Measurements from ENCODE around the gene LY6G6C.

Gene LY6G6C

DNA sequence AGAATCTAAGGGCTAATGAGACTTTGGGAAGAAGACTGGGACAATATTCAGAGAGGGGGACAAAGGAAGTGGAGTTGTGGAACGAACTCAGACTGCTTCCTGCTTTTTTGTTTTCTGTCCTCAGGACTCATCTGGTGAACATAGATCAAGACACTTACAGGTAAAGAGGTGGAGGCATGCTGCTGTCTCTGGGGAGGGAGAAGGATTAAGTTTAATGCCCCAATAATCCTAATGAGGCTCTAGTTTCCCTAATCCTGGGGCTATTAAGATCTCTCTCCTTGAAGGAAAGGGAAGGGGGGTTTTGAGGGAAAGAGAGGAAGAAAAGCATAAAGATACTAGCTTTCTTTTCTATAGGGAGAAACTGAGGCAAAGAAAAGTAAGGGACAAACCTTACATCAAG is 22.9 kb upstream of the LY6G6C start:
- DNase-seq (ENCODE audit: low read depth), result no peak
- no peak overlapping the region for H3K4me3 ChIP-seq (ENCODE audit: control insufficient read depth, low read depth, low read length)
- TF ChIP-seq, protein P1, sequence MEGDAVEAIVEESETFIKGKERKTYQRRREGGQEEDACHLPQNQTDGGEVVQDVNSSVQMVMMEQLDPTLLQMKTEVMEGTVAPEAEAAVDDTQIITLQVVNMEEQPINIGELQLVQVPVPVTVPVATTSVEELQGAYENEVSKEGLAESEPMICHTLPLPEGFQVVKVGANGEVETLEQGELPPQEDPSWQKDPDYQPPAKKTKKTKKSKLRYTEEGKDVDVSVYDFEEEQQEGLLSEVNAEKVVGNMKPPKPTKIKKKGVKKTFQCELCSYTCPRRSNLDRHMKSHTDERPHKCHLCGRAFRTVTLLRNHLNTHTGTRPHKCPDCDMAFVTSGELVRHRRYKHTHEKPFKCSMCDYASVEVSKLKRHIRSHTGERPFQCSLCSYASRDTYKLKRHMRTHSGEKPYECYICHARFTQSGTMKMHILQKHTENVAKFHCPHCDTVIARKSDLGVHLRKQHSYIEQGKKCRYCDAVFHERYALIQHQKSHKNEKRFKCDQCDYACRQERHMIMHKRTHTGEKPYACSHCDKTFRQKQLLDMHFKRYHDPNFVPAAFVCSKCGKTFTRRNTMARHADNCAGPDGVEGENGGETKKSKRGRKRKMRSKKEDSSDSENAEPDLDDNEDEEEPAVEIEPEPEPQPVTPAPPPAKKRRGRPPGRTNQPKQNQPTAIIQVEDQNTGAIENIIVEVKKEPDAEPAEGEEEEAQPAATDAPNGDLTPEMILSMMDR (IDR thresholded peaks at IDR 0.05; ENCODE audit: control insufficient read depth, insufficient read depth, low read depth, low read length, missing control alignments), result no peak

DNA sequence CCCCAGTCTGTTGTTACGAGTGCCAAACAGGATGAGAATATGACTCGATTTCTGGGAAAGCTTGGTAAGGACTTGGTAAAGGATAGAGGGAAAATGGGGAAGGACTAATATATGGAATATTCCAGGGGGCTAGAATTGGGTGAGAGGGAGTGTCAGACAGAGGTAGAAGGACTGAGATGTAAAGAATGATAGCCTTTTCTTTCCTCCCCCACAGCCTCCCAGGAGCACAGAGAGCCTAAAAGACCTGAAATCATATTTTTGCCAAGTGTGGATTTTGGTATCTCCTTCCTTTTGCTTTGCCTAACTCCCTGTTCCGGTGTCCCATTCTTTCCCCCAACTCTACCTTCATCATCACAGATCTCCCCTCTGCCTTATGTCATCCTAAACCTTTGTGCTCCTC is 21.3 kb upstream of the LY6G6C start:
- TF ChIP-seq, protein P1 (IDR thresholded peaks at IDR 0.05; ENCODE audit: control insufficient read depth, insufficient read depth, low read depth, low read length, missing control alignments), result no peak
- H3K4me3 ChIP-seq (ENCODE audit: control insufficient read depth, low read depth, low read length), result no peak overlapping the region
- no peak for DNase-seq (ENCODE audit: low read depth)

DNA sequence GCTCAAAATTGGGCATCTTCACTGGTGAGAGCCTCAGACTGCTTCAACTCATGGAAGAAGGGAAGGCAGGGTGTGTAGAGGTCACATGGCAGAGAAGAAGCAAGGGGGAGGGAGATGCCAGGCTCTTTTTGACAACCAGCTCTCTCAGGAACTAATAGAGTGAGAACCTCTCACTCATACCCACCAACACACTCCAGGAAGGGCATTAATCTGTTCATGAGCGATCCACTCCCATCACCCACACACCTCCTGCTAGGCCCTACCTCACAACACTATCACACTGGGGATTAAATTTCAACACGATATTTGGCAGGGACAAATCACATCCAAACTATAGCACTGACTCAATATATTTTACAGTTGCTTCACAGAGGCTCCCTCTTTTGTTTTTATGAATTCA is 20.3 kb upstream of the LY6G6C start:
- DNase-seq (ENCODE audit: low read depth), result no peak
- TF ChIP-seq, protein P1 (IDR thresholded peaks at IDR 0.05; ENCODE audit: control insufficient read depth, insufficient read depth, low read depth, low read length, missing control alignments), result no peak
- H3K4me3 ChIP-seq (ENCODE audit: control insufficient read depth, low read depth, low read length), result no peak overlapping the region

DNA sequence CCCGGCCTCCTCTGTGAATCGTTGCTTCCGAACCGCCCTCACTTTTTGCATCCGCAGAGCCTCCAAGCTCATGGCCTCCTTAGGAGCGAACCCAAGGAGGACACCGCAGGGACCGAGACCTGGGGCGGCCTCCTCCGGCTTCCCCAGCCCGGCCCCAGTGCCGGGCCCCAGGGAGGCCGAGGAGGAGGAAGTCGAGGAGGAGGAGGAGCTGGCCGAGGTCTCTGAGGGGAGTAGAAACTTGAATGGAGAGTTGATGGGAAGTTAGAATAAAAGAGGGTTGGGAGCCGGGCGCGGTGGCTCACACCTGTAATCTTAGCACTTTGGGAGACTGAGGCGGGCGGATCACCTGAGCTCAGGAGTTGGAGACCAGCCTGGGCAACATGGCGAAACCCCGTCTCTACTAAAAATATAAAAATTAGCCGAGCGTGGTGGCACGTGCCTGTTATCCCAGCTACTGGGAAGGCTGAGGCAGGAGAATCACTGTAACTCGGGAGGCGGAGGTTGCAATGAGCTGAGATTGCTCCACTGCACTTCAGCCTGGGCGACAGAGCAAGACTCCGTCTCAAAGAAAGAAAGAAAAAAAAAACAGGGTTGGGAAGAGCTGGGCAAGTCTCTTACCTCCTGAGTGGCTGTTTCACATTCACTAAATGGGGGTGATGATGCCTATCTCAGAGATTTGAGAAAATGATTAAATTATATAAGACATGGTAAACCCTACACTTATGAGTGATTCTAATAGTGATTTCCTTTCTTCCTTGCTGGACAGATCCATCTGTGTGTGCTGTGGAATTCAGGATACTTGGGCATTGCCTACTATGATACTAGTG is 19.1 kb upstream of the LY6G6C start:
- no peak for DNase-seq (ENCODE audit: low read depth)
- H3K4me3 ChIP-seq (ENCODE audit: control insufficient read depth, low read depth, low read length), result peak overlapping the region; percentile 94
- TF ChIP-seq, protein P1 (IDR thresholded peaks at IDR 0.05; ENCODE audit: control insufficient read depth, insufficient read depth, low read depth, low read length, missing control alignments), result no peak

DNA sequence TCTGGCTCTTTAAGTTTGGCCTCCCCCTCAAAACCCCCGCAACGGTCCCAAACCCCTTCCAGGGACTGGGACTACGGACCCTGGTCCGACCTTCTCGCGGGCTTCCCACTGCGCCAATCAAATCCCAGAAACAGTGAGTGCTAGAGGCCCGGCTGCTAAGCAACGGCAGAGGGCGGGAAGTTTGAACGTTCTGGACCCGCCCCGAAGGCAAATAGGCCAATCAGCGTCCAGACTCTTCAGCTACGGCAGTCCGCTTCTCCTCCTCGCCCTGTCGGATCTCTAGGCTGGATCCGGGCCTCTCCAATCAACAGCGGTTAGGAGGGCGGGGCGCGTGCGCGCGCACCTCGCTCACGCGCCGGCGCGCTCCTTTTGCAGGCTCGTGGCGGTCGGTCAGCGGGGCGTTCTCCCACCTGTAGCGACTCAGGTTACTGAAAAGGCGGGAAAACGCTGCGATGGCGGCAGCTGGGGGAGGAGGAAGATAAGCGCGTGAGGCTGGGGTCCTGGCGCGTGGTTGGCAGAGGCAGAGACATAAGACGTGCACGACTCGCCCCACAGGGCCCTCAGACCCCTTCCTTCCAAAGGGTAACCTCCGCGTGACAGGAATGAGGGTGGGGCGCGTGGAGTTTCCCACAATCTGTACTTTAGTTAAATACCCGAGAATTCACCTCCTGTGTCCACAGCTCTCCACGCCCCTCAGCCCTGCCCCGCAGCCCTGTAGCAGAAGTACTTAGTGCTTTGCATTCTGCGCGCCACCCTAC is 18.3 kb upstream of the LY6G6C start, which contains the start of gene MSH5:
MSH5 (plus strand) TSS at position 367 of the 758 bp plus-strand sequence. CDS start 462 bp downstream, outside the sequence.
- TF ChIP-seq, protein P1 (IDR thresholded peaks at IDR 0.05; ENCODE audit: control insufficient read depth, insufficient read depth, low read depth, low read length, missing control alignments), result no peak
- peak; percentile 96 for DNase-seq (ENCODE audit: low read depth)
- peak within 1 kb of the TSS; percentile 94 for H3K4me3 ChIP-seq (ENCODE audit: control insufficient read depth, low read depth, low read length)

DNA sequence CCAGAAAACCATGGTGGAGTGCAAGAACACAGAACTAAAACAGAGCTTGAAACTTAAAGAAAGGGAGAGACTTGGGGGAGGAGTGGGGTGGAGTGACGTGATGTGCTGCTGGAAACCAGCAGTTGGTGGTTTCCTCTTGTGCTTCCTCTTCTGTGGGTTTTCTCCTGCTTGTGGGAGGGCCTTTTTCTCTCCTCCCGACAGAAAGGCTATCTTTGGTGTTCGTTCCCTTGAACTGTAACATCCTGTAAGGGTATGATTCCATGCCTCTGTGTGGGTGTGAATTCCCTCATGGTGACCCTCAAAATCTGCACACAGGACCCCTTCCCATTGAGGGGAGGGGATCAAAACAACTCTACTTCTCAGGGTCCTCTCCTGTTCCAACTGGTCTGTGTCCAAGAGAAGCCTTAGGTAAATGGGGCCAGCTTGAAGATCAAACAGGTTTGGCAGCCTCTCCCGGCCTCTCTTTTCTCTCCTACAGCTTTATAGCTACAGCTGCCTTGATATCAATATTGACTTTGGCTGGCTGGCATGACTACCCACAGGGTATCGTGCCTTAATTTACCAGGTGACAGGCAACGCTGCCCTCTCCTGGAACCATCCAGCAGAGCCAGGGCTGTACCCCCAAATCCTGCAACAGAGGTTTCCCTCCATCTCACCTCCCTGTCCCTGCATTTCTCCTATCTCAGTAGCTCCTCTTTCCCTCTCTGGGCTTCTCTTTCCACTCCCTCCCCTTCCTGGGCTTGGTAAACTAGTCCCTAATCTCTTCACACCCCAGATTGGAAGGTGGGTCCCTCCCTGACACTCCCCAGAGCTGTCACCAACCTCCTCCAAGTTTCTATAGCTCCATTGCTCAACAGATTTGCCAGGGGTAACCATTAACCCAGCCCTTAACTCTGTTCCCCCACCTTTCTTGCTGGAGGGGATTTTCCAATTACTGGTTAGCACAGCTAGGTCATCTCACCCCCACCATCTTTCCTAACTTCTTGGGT is 16.7 kb upstream of the LY6G6C start:
- TF ChIP-seq, protein P1 (IDR thresholded peaks at IDR 0.05; ENCODE audit: control insufficient read depth, insufficient read depth, low read depth, low read length, missing control alignments), result peak; percentile 41
- no peak overlapping the region for H3K4me3 ChIP-seq (ENCODE audit: control insufficient read depth, low read depth, low read length)
- no peak for DNase-seq (ENCODE audit: low read depth)

Measured in AG09309 (cell line).